ENCODE results near the gene HMOX1.

HMOX1 gene

DNA sequence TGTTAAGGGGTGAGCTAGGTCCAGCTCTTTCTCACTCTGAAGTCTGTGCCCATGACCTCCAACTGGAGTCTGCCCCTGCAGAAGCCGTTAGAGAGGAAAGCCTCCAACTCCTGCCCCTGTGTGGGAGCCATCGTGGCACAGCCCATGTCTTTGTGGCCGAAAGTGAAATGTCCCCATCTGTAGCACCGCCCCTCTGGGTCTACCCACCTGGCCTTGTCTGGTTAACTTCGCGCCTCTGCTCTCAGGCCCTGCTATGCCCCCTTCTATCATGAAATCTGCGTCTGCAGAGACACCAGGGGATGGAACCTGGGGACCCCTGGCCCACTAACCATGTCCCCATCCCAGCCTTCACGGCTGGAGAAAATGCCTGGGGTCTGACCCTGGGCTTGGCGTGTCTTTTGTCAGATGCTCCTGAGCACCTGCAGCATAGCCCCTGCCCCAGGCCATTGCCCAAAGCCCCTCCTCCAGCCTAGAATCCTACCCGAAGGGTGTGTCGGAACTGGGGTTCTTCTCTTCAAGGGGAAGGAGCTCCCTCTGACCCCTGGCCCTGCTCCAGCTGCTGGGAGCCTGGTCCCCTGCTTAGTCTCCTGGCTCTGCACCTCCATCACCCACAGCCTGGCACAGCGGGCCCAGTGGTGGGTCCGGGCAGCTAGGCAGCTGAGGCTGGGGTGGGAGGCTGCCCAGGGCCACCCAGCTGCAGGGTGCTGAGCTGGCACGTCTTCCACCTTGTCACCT lies 35.8 kb upstream of the HMOX1 start:
- no peak overlapping the region for H3K9ac ChIP-seq (ENCODE audit: low read depth, low read length)
- H3K9me3 ChIP-seq (ENCODE audit: control insufficient read depth, insufficient read depth, low read length), result no peaks in the 10 kb centered on the region
- no peaks in the 10 kb centered on the region for H3K4me1 ChIP-seq (ENCODE audit: control insufficient read depth, insufficient read depth, low read length)
- H3K27me3 ChIP-seq (ENCODE audit: control insufficient read depth, insufficient read depth, low read length), result no peaks in the 10 kb centered on the region
- H3K36me3 ChIP-seq (ENCODE audit: control insufficient read depth, insufficient read depth, low read length), result peaks cover 9% of the 10 kb centered on the region
- no peak overlapping the region for H3K4me3 ChIP-seq (ENCODE audit: low read depth, low read length)

DNA sequence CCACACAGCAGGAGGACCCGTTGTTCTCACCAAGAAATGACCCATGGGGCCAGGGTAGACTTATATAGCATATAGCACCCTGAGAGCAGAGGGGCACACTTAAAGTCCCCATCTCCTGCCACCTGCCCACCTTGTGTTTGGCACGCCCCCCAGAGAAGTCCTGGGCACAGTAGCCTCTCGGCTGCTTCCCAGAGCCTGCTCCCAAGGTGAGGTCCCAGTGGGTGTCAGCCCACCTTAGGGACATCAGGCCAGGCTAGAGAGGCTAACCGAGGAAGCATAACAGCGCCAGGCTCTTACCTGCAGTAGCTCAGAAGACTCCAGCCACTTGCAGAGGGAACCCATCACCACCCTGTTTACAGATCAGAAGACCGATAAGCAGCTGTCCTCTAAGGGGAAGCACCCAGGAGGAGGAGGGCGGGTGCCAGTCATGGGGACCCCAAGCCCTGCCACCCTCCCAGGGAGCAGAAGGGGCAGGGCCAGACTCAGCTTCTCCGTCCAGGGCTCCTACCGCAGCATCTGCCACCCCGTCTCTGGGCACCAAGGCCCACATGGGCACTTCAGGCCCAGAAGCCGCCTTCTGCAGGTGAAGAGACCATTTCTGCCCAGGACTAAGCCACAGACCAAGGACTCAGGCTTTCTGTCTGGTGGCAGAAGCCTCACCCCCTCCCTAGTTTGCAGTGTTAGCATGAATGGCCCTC lies 34.9 kb upstream of the HMOX1 start:
- peaks cover 9% of the 10 kb centered on the region for H3K36me3 ChIP-seq (ENCODE audit: control insufficient read depth, insufficient read depth, low read length)
- H3K4me1 ChIP-seq (ENCODE audit: control insufficient read depth, insufficient read depth, low read length), result no peaks in the 10 kb centered on the region
- no peaks in the 10 kb centered on the region for H3K9me3 ChIP-seq (ENCODE audit: control insufficient read depth, insufficient read depth, low read length)
- H3K27me3 ChIP-seq (ENCODE audit: control insufficient read depth, insufficient read depth, low read length), result no peaks in the 10 kb centered on the region
- no peak overlapping the region for H3K9ac ChIP-seq (ENCODE audit: low read depth, low read length)
- no peak overlapping the region for H3K4me3 ChIP-seq (ENCODE audit: low read depth, low read length)

DNA sequence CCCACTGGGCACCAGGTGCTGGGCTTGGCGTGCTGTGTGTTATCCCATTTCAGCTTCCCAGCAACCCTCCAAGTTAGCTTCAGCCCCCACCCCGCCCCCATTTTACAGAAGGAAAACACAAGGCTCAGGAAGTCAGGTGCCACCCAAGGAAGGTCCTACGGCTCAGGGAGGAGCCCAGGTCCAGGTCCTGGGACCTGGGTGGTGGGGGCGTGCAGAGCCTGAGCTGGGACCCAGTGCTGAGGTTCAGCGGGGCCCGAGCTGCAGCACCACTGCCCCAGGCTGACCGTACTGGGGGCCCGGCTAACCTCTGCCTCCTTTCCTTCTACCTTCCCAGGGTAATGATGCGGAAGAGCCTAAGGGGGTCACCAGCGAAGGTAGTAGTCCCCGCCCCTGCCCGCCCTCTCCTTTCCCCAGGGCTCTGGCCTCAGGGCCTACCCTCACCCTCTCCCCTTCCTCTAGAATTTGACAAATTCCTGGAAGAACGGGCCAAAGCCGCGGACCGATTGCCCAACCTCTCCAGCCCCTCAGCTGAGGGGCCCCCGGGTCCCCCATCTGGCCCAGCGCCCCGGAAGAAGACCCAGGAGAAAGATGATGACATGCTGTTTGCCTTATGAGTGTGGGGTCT lies 34.2 kb upstream of the HMOX1 start:
- Histone ChIP-seq H3K4me1 (ENCODE audit: control insufficient read depth, insufficient read depth, low read length) (no peaks in the 10 kb centered on the region), H3K9ac (ENCODE audit: low read depth, low read length) (no peak overlapping the region), H3K9me3 (ENCODE audit: control insufficient read depth, insufficient read depth, low read length) (no peaks in the 10 kb centered on the region), H3K27me3 (ENCODE audit: control insufficient read depth, insufficient read depth, low read length) (peaks cover 3% of the 10 kb centered on the region), H3K4me3 (ENCODE audit: low read depth, low read length) (no peak overlapping the region), H3K36me3 (ENCODE audit: control insufficient read depth, insufficient read depth, low read length) (peaks cover 9% of the 10 kb centered on the region)

DNA sequence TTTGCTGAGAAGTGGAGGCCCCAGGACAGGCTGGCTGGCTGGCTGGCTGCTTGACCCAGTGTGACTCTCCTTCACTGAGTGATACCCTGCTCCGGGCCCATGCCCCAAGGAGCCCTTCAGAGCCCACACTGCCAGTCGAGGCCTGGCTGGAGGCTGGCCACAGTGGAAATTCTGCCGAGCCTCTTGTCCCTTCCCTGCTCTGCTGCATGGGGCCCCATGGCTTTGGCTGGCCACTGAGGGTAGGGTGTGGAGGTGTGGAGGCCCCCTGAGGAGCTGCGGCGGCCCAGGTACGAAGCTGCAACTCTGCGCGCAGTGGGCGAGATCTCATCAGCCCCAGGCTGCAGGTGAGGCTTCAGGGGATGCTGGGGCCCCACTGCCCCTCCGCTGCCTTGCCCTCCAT lies 33.4 kb upstream of the HMOX1 start:
- Histone ChIP-seq H3K4me1 (ENCODE audit: control insufficient read depth, insufficient read depth, low read length) (peaks cover under 1% of the 10 kb centered on the region), H3K4me3 (ENCODE audit: low read depth, low read length) (no peak overlapping the region), H3K27me3 (ENCODE audit: control insufficient read depth, insufficient read depth, low read length) (peaks cover 3% of the 10 kb centered on the region), H3K36me3 (ENCODE audit: control insufficient read depth, insufficient read depth, low read length) (peaks cover 9% of the 10 kb centered on the region), H3K9ac (ENCODE audit: low read depth, low read length) (no peak overlapping the region), H3K9me3 (ENCODE audit: control insufficient read depth, insufficient read depth, low read length) (no peaks in the 10 kb centered on the region)

DNA sequence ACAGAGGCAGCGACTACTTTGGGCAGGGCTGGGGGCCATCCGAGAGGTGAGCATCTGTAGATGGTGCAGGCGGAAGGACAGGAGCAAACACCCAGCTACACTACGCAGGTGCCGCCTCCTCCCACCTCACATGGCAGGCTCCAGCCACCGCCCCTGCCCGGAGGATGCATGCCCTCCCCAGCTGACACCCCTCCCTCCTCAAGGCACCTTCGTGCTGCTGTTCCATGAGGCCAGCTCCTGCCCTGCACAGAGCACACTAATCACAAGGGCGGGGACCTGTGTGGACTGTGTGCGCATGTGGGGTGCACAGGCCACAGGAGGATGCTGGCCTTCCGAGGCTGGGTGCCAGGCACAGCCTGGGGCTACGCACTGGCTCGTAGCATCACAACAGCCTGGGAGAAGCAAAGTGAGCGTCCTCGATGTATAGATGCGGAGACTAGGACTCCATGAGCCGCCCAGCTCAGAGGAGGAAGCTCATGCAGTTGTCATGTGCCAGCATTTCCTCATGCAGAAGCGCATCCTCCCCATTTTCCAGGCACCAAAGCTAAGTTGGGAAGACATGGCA lies 32.8 kb upstream of the HMOX1 start:
- Histone ChIP-seq H3K9me3 (ENCODE audit: control insufficient read depth, insufficient read depth, low read length) (no peaks in the 10 kb centered on the region), H3K4me3 (ENCODE audit: low read depth, low read length) (no peak overlapping the region)

DNA sequence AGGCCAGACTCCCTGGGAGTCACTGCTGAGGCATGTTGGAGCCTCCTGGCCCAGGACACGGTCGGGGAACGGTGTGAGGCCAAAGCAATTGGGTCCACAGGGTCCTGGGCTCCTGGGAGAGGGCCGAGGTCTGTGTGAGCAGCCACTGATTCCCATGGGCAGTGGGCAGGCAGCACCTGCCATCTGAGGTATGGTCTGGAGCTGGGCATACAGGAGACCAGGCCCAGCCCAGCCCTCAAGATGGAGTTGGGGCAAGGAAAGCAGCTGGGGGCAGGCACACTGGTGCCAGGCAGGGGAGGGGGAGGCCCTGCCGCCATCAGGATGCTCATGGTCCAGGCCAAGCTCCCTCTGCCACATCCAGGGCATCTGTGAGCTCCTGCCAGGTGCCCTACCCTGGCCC lies 32.2 kb upstream of the HMOX1 start:
- H3K4me1 ChIP-seq (ENCODE audit: control insufficient read depth, insufficient read depth, low read length), result peaks cover 3% of the 10 kb centered on the region
- H3K9ac ChIP-seq (ENCODE audit: low read depth, low read length), result no peak overlapping the region
- H3K4me3 ChIP-seq (ENCODE audit: low read depth, low read length), result no peak overlapping the region
- peaks cover 3% of the 10 kb centered on the region for H3K27me3 ChIP-seq (ENCODE audit: control insufficient read depth, insufficient read depth, low read length)
- no peaks in the 10 kb centered on the region for H3K9me3 ChIP-seq (ENCODE audit: control insufficient read depth, insufficient read depth, low read length)
- peaks cover 5% of the 10 kb centered on the region for H3K36me3 ChIP-seq (ENCODE audit: control insufficient read depth, insufficient read depth, low read length)

More for the DNA sequence above, 32.8 kb upstream of the HMOX1 start:
- Histone ChIP-seq H3K27me3 (ENCODE audit: control insufficient read depth, insufficient read depth, low read length) (peaks cover 3% of the 10 kb centered on the region), H3K4me1 (ENCODE audit: control insufficient read depth, insufficient read depth, low read length) (peaks cover 3% of the 10 kb centered on the region), H3K9ac (ENCODE audit: low read depth, low read length) (no peak overlapping the region), H3K36me3 (ENCODE audit: control insufficient read depth, insufficient read depth, low read length) (peaks cover 5% of the 10 kb centered on the region)

DNA sequence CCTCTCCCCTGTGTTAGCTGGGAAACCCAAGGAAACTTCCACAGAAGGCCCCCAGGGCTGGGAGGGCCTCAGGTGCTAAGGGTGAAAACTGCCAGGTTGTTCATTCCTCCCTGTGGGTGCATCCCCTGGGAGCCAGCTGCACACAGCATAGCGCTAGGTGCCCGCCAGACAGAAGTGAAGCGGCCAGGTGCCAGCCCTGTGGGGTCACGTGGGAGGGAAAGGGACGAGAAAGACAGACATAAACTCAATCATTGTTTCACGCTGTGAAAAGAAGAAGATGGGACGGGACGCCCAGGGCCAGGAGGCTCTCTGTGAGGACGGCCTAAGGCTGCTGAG lies 31.6 kb upstream of the HMOX1 start:
- Histone ChIP-seq H3K4me3 (ENCODE audit: low read depth, low read length) (no peak overlapping the region), H3K9ac (ENCODE audit: low read depth, low read length) (no peak overlapping the region), H3K9me3 (ENCODE audit: control insufficient read depth, insufficient read depth, low read length) (no peaks in the 10 kb centered on the region), H3K4me1 (ENCODE audit: control insufficient read depth, insufficient read depth, low read length) (peaks cover 3% of the 10 kb centered on the region), H3K27me3 (ENCODE audit: control insufficient read depth, insufficient read depth, low read length) (peaks cover 3% of the 10 kb centered on the region), H3K36me3 (ENCODE audit: control insufficient read depth, insufficient read depth, low read length) (peaks cover 5% of the 10 kb centered on the region)

DNA sequence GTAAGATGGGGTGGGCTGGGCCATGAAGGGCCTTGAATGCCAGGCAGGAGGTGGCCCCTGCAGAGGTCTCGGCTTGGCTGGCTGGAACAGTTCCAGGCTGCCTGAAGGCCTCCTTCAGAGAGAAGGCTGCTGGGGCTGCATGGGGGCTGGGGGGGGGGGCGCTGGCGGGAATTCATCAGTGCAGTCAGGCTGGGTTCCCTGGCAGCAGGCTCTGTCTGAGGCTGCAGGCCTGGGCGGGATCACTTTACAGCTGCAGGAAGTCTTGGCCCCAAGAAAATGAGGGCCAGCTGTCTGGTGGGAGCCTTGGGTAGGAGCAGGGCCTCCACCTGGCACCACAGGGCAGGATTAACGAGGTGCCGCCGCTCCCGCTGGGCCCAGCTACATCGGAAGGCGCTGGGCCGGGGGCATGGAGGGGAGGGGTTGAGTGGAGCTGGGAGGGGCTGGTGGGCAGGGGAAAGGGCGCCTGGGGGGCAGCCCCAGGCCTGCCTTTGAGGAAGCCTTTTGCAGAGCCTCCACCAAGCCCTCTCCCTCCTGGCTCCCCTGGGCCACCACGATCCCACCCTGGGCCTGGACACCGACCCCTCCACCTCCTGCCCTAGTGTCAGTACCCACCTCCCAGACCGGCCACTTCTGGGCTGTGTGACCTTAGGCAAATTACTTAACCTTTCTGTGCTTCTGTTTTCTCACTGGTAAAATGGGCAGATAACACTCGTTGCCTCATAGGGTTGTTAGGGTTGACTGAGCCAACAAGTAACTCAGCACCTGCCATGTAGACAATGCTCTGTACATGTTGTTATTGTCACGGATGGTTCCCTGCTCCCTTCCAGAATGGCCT lies 31.0 kb upstream of the HMOX1 start:
- H3K9me3 ChIP-seq (ENCODE audit: control insufficient read depth, insufficient read depth, low read length), result no peaks in the 10 kb centered on the region
- peaks cover 3% of the 10 kb centered on the region for H3K27me3 ChIP-seq (ENCODE audit: control insufficient read depth, insufficient read depth, low read length)
- H3K9ac ChIP-seq (ENCODE audit: low read depth, low read length), result no peak overlapping the region
- peaks cover 3% of the 10 kb centered on the region for H3K4me1 ChIP-seq (ENCODE audit: control insufficient read depth, insufficient read depth, low read length)
- H3K4me3 ChIP-seq (ENCODE audit: low read depth, low read length), result no peak overlapping the region
- peaks cover 3% of the 10 kb centered on the region for H3K36me3 ChIP-seq (ENCODE audit: control insufficient read depth, insufficient read depth, low read length)

DNA sequence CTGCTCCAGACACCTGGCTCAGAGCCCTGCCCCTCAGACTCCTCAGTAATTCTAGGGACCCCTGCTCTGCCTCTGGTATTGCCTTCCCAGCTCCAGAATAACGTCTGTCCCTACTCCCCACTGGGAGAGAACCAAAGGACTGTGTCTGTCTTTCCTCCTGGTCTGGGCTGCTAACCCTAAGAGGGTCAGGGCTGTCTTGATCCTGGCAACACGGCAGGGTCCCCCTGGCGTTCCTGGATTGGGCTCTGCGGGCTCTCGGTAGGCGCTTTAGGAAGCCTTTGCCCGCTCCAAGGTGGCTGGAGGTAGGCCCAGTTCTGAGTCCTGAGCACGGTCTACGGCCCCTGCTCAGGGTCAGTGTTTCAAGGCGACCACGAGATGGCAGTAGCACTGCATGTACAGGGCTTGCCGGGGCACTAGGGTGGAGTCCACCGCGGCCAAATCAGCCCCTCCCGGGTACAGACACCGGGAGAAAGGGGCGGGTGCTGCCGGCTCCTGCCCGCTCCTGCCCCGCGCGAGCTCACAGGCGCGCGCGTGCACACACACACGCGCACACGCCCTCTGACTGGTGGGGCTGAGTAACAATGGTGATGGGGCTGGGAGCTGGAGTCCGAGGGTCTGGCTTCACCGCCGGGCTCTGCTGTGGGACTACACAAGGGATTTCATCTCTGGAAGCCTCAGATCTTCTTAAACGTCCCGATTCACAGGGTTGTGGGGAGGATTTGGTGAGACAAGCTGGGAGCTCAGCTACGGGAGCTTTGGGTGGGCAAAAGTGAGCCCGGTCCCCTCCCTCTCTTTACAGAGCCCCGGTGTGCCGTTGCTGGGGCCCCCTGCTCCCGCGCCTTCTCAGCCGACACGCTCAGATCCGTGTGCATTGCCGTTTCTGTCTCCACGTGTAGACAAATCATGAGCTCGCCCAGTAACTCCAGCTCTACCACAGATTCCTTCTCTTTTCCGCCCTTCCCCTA lies 30.1 kb upstream of the HMOX1 start:
- Histone ChIP-seq H3K9ac (ENCODE audit: low read depth, low read length) (peak overlapping the region; percentile 49), H3K36me3 (ENCODE audit: control insufficient read depth, insufficient read depth, low read length) (no peaks in the 10 kb centered on the region), H3K27me3 (ENCODE audit: control insufficient read depth, insufficient read depth, low read length) (peaks cover 3% of the 10 kb centered on the region), H3K4me3 (ENCODE audit: low read depth, low read length) (peak overlapping the region; percentile 89), H3K4me1 (ENCODE audit: control insufficient read depth, insufficient read depth, low read length) (peaks cover 3% of the 10 kb centered on the region), H3K9me3 (ENCODE audit: control insufficient read depth, insufficient read depth, low read length) (no peaks in the 10 kb centered on the region)

DNA sequence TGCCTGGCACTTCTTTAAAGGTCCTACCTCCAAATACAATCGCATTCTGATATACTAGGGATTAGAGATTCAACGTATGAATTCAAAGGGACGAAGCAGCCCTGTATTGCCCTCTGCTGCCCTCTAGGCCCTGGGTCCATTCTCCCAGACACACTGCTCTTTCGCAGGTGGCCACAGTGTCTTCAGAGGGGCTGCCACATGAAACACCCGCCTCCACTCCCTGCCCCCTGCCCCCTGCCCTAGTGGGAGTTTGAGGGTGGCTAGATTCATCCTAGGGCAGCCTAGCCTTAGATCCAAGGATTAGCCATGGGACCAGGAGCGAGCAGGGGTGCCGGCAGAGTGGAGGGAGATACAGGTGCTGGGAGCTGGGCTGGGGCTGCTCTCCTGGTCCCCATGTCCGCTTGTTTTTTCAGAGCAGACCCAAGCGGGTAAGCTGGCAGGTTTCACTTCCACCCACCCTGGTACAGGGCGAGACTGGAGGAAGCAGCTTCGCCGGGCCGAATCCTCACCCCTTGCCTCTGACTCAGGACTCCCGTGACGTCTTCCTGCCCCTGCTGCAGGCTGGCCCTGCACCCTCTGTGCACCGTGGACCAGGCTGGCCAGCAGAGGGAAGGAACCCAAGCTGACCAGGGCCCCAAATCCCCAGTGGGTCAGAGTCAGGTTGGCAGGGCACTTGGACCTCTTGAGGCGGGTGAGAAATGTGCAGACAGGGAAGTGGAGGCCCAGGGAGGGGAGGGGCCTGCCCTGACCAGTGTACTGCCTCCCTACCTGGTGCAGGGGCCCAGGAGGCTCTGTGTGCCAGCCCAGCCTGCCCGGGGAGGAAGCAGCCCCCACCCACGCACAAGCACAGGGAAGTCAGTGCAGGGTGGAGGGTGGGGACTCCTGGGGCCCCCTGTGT lies 28.4 kb upstream of the HMOX1 start:
- Histone ChIP-seq H3K36me3 (ENCODE audit: control insufficient read depth, insufficient read depth, low read length) (no peaks in the 10 kb centered on the region), H3K4me1 (ENCODE audit: control insufficient read depth, insufficient read depth, low read length) (peaks cover 3% of the 10 kb centered on the region), H3K9ac (ENCODE audit: low read depth, low read length) (no peak overlapping the region), H3K9me3 (ENCODE audit: control insufficient read depth, insufficient read depth, low read length) (no peaks in the 10 kb centered on the region), H3K27me3 (ENCODE audit: control insufficient read depth, insufficient read depth, low read length) (peaks cover 3% of the 10 kb centered on the region), H3K4me3 (ENCODE audit: low read depth, low read length) (no peak overlapping the region)
